HCT116 (cell line): ENCODE measurements around the gene TBC1D21. TPM values are rescaled to one million over a fixed set of nuclear protein-coding genes. Genes with fewer than 3 reads are reported as not detected.

ENCODE experiments used
- ATAC-seq: fragments of 200-7000 bp; cut with Tn5 transposase; 2 replicates; pipeline ENCODE4 v1.9.1; 2020; ENCODE audit warnings: mild to moderate bottlenecking, moderate library complexity
- BruUV-seq: library from RNA; stranded (reverse); fragments of 400-500 nt; replicated peaks from 2 replicates; lab custom pipeline; 2021; lab: Mats Ljungman, UMichigan
- CTCF ChIA-PET: fragments of 300-600 bp; sonication (Branson Sonifier 250); formaldehyde crosslinking; loops from one replicate; lab custom pipeline; 2021; ENCODE audit warnings: antibody characterized with exemption; lab: Charles Lee
- POLR2A ChIA-PET: fragments of 300-600, 350-600 bp; sonication (Branson Sonifier 250); formaldehyde crosslinking; loops from one replicate; lab custom pipeline; 2021; ENCODE audit warnings: antibody characterized with exemption; lab: Charles Lee
- RAD21 ChIA-PET, 2 experiments: fragments of 300-600 bp; sonication (Branson Sonifier 250); formaldehyde crosslinking; loops; one replicate each; lab custom pipeline; 2023; ENCODE audit warnings: low total read pairs in 2 of 2; ENCODE audit not compliant: uncharacterized antibody in 2 of 2, unreplicated experiment in 2 of 2, low non-redundant PET in 1 of 2; lab: Charles Lee
- DNase-seq: peaks from one replicate; pipeline ENCODE4 v3.0.0-alpha.2; 2010; ENCODE audit warnings: low read depth, low spot score
- H2AFZ ChIP-seq: fragments of 200-600 bp; shearing (Covaris generic), sonication (generic); 2 replicates; pipeline ENCODE4 v1.6.1; 2017; ENCODE audit warnings: low read depth, mixed run types, mixed read lengths, antibody characterized with exemption, low read length; ENCODE audit not compliant: poor library complexity, severe bottlenecking
- H3K27ac ChIP-seq: 2 replicates; pipeline ENCODE4 v1.5.1; 2012; ENCODE audit warnings: low read depth, low read length
- H3K27me3 ChIP-seq: fragments of 200-600 bp; sonication (generic); 2 replicates; pipeline ENCODE4 v1.6.1; 2016; ENCODE audit warnings: mixed run types, low read length, mixed read lengths; ENCODE audit not compliant: insufficient read depth
- H3K36me3 ChIP-seq, 2 experiments: fragments of 200-500 bp in 1 of 2; fragments of 200-600 bp in 1 of 2; sonication (Bioruptor generic) in 1 of 2; sonication (generic) in 1 of 2; 2 replicates each; pipeline versions ENCODE4 v1.5.1 to v1.6.1; 2014 to 2016; ENCODE audit warnings: low read length in 2 of 2, inconsistent platforms in 1 of 2, mixed read lengths in 1 of 2, mixed run types in 1 of 2; ENCODE audit not compliant: insufficient read depth in 2 of 2, control insufficient read depth in 1 of 2
- H3K4me1 ChIP-seq, 2 experiments: fragments of 200-600 bp in 1 of 2; sonication (generic) in 1 of 2; 2 replicates each; pipeline versions ENCODE4 v1.5.1 to v1.6.1; 2012 to 2017; ENCODE audit warnings: low read length in 2 of 2, inconsistent platforms in 1 of 2, mild to moderate bottlenecking in 1 of 2, mixed read lengths in 1 of 2, mixed run types in 1 of 2, moderate library complexity in 1 of 2; ENCODE audit not compliant: insufficient read depth in 2 of 2, control insufficient read depth in 1 of 2
- H3K4me2 ChIP-seq: fragments of 200-600 bp; sonication (generic); 2 replicates; pipeline ENCODE4 v1.6.1; 2017; ENCODE audit warnings: mixed run types, low read length, mixed read lengths
- H3K4me3 ChIP-seq, 2 experiments: fragments of 200-600 bp in 1 of 2; sonication (generic) in 1 of 2; replicated peaks in 1 of 2; 2 replicates each; pipeline ENCODE4 v1.5.1; 2011 to 2016; ENCODE audit warnings: low read length in 2 of 2, control low read depth in 1 of 2, low read depth in 1 of 2, mild to moderate bottlenecking in 1 of 2, mixed read lengths in 1 of 2, mixed run types in 1 of 2
- H3K79me2 ChIP-seq: fragments of 200-600 bp; sonication (generic); 2 replicates; pipeline ENCODE4 v1.6.1; 2017; ENCODE audit warnings: mild to moderate bottlenecking, mixed run types, low read length, moderate library complexity, mixed read lengths; ENCODE audit not compliant: insufficient read depth
- H3K9ac ChIP-seq: fragments of 200-600 bp; sonication (generic); 2 replicates; pipeline ENCODE4 v1.6.1; 2016; ENCODE audit warnings: low read length, mixed read lengths
- H3K9me2 ChIP-seq: fragments of 200-600 bp; sonication (generic), shearing (Covaris generic); 2 replicates; pipeline ENCODE4 v1.6.1; 2017; ENCODE audit warnings: mixed run types, mild to moderate bottlenecking, moderate library complexity; ENCODE audit not compliant: insufficient read depth
- H3K9me3 ChIP-seq, 2 experiments: fragments of 200-500 bp in 1 of 2; fragments of 200-600 bp in 1 of 2; sonication (Bioruptor generic) in 1 of 2; sonication (generic) in 1 of 2; 2 replicates each; pipeline ENCODE4 v1.6.1; 2014 to 2017; ENCODE audit warnings: low read length in 2 of 2, mixed read lengths in 2 of 2, inconsistent platforms in 1 of 2, low read depth in 1 of 2, mild to moderate bottlenecking in 1 of 2, mixed run types in 1 of 2, moderate library complexity in 1 of 2; ENCODE audit not compliant: control insufficient read depth in 1 of 2, insufficient read depth in 1 of 2
- H4K20me1 ChIP-seq: fragments of 200-600 bp; sonication (generic), shearing (Covaris generic); 2 replicates; pipeline ENCODE4 v1.6.1; 2017; ENCODE audit warnings: mixed run types, mild to moderate bottlenecking, moderate library complexity; ENCODE audit not compliant: insufficient read depth
- ATF3 ChIP-seq: IDR thresholded peaks from 2 replicates; pipeline ENCODE4 v1.6.1; 2012
- CBX3 ChIP-seq: IDR thresholded peaks from 2 replicates; pipeline ENCODE4 v1.6.1; 2012; ENCODE audit warnings: low read depth
- CEBPB ChIP-seq: IDR thresholded peaks from 2 replicates; pipeline ENCODE4 v1.6.1; 2012; ENCODE audit warnings: low read depth
- EGR1 ChIP-seq: IDR thresholded peaks from 2 replicates; pipeline ENCODE4 v1.6.1; 2012; ENCODE audit warnings: low read depth
- ELF1 ChIP-seq: IDR thresholded peaks from 2 replicates; pipeline ENCODE4 v1.6.1; 2012; ENCODE audit warnings: low read depth, borderline replicate concordance
- EZH2 ChIP-seq: fragments of 200-600 bp; sonication (generic); IDR thresholded peaks from 2 replicates; pipeline ENCODE4 v1.6.1; 2017; ENCODE audit warnings: antibody characterized with exemption, mixed run types
- EZH2phosphoT487 ChIP-seq: fragments of 200-600 bp; IDR thresholded peaks from 2 replicates; pipeline ENCODE4 v1.6.1; 2018; ENCODE audit warnings: antibody characterized with exemption, borderline replicate concordance
- FOSL1 ChIP-seq: IDR thresholded peaks from 2 replicates; pipeline ENCODE4 v1.6.1; 2012; ENCODE audit warnings: low read depth
- JUND ChIP-seq: IDR thresholded peaks from 2 replicates; pipeline ENCODE4 v1.6.1; 2012
- POLR2A ChIP-seq: IDR thresholded peaks from 2 replicates; pipeline ENCODE4 v1.7.0; 2011; ENCODE audit warnings: borderline replicate concordance; ENCODE audit not compliant: insufficient read depth, insufficient read length; ENCODE audit errors: extremely low read depth
- POLR2AphosphoS5 ChIP-seq: IDR thresholded peaks from 2 replicates; pipeline ENCODE4 v1.6.1; 2011; ENCODE audit warnings: mild to moderate bottlenecking, low read depth, low read length, moderate library complexity
- SIN3A ChIP-seq: IDR thresholded peaks from 2 replicates; pipeline ENCODE4 v1.6.1; 2012; ENCODE audit warnings: low read depth
- YY1 ChIP-seq: IDR thresholded peaks from 2 replicates; pipeline ENCODE4 v1.6.1; 2011; ENCODE audit warnings: low read length, low read depth, moderate library complexity, mild to moderate bottlenecking; ENCODE audit not compliant: insufficient replicate concordance; ENCODE audit errors: extremely low read depth
- ZBTB33 ChIP-seq: IDR thresholded peaks from 2 replicates; pipeline ENCODE4 v1.6.1; 2011; ENCODE audit warnings: mild to moderate bottlenecking, low read length, moderate library complexity; ENCODE audit not compliant: insufficient replicate concordance; ENCODE audit errors: extremely low read depth
- ZFX ChIP-seq: fragments of 450-650 bp; IDR thresholded peaks from 2 replicates; pipeline ENCODE4 v1.6.1; 2017
- ZNF274 ChIP-seq: fragments of 200-500 bp; sonication (Bioruptor generic); IDR thresholded peaks from 2 replicates; pipeline ENCODE4 v1.6.1; 2014; ENCODE audit warnings: mild to moderate bottlenecking, low read depth, low read length, inconsistent platforms
- intact Hi-C: fragments of 100-400 bp; cut with micrococcal nuclease; formaldehyde crosslinking; loops from 2 replicates; pipeline ENCODE4 v1.10.0; 2022
- total RNA-seq: library from RNA; stranded (reverse); gene quantifications from one replicate; pipeline ENCODE4 v1.2.1, GENCODE V29; 2021; ENCODE audit not compliant: unreplicated experiment
- TF ChIP-seq, protein P1 (sequence below): IDR thresholded peaks from 2 replicates; pipeline ENCODE4 v1.6.1; 2012
- TF ChIP-seq, protein P2 (sequence below), 3 experiments: fragments of 200-600 bp in 1 of 3; sonication (generic) in 1 of 3; IDR thresholded peaks in 2 of 3; conservative IDR thresholded peaks in 1 of 3; 2 replicates each; pipeline ENCODE4 v1.5.1; 2012 to 2017; ENCODE audit warnings: low read depth in 2 of 3, low read length in 2 of 3, antibody characterized with exemption in 1 of 3, borderline replicate concordance in 1 of 3, control low read depth in 1 of 3, mild to moderate bottlenecking in 1 of 3, mixed read lengths in 1 of 3, mixed run types in 1 of 3, moderate library complexity in 1 of 3; ENCODE audit not compliant: insufficient read depth in 1 of 3

TBC1D21 gene
- total RNA-seq, 1 experiment from 2014 or later = not detected

- ATAC-seq = no peak
- ChIA-PET POLR2A (no interaction called here), CTCF (no interaction called here), RAD21 (no interaction called here)
- TF ChIP-seq, protein P1, sequence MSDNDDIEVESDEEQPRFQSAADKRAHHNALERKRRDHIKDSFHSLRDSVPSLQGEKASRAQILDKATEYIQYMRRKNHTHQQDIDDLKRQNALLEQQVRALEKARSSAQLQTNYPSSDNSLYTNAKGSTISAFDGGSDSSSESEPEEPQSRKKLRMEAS = no peak
- TF ChIP-seq ZFX (no peak), EZH2phosphoT487 (no peak), YY1 (no peak), POLR2A (no peak), FOSL1 (no peak), CEBPB (no peak), SIN3A (no peak), JUND (no peak), POLR2AphosphoS5 (no peak), ZNF274 (no peak), ZBTB33 (no peak), EZH2 (no peak), ELF1 (no peak), CBX3 (no peak), EGR1 (no peak), ATF3 (no peak)
- TF ChIP-seq, protein P2, sequence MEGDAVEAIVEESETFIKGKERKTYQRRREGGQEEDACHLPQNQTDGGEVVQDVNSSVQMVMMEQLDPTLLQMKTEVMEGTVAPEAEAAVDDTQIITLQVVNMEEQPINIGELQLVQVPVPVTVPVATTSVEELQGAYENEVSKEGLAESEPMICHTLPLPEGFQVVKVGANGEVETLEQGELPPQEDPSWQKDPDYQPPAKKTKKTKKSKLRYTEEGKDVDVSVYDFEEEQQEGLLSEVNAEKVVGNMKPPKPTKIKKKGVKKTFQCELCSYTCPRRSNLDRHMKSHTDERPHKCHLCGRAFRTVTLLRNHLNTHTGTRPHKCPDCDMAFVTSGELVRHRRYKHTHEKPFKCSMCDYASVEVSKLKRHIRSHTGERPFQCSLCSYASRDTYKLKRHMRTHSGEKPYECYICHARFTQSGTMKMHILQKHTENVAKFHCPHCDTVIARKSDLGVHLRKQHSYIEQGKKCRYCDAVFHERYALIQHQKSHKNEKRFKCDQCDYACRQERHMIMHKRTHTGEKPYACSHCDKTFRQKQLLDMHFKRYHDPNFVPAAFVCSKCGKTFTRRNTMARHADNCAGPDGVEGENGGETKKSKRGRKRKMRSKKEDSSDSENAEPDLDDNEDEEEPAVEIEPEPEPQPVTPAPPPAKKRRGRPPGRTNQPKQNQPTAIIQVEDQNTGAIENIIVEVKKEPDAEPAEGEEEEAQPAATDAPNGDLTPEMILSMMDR (IDR thresholded peaks at IDR 0.05 in 2 of 3, conservative IDR thresholded peaks at IDR 0.05 in 1 of 3; ENCODE audit: borderline replicate concordance in 1 of 3, insufficient read depth in 1 of 3, low read depth in 2 of 3, low read length in 2 of 3) = no peak
- intact Hi-C loops = no loop called here
- Histone ChIP-seq H3K36me3 (no peaks in the 10 kb centered on the region), H3K79me2 (no peaks in the 10 kb centered on the region), H3K9me2 (no peaks in the 10 kb centered on the region), H2AFZ (no peak overlapping the region), H3K9me3 (no peaks in the 10 kb centered on the region), H3K9ac (no peak overlapping the region), H3K4me2 (no peak overlapping the region), H4K20me1 (no peaks in the 10 kb centered on the region), H3K4me3 (no peak overlapping the region), H3K4me1 (no peaks in the 10 kb centered on the region), H3K27me3 (peaks cover 83% of the 10 kb centered on the region), H3K27ac (no peak overlapping the region)
- no peak for DNase-seq
- BruUV-seq = no TSS peak
Observed at GRCh38 chr15:73845907-73846306, 27.5 kb upstream of the TBC1D21 start.
